Uterus (tissue), 4 donors: ENCODE data around the gene CRYZ. TPM values are rescaled to one million over a fixed set of nuclear protein-coding genes. Genes with fewer than 3 reads are reported as not detected.

Experiments used
- DNase-seq, 2 donors: peaks; one replicate each; pipeline ENCODE4 v3.0.0-alpha.2; 2019 to 2020
- H3K27ac ChIP-seq, 2 donors: fragments of 200-600 bp; sonication (generic); 1 replicate in 1 of 2; 2 replicates in 1 of 2; pipeline ENCODE4 v1.5.1; 2016 to 2018
- H3K27me3 ChIP-seq, 2 donors: fragments of 200-600 bp; sonication (generic); one replicate each; pipeline ENCODE4 v1.5.1; 2018 to 2019; ENCODE audit warnings: control low read depth in 1 of 2
- H3K36me3 ChIP-seq, 2 donors: fragments of 200-600 bp; sonication (generic); one replicate each; pipeline ENCODE4 v1.5.1; 2019; ENCODE audit warnings: control low read depth in 1 of 2
- H3K4me1 ChIP-seq, 2 donors: fragments of 200-600 bp; sonication (generic); one replicate each; pipeline ENCODE4 v1.5.1; 2018 to 2019; ENCODE audit warnings: control low read depth in 1 of 2
- H3K4me3 ChIP-seq, 2 donors: fragments of 200-600 bp; sonication (generic); 1 replicate in 1 of 2; 2 replicates in 1 of 2; pipeline ENCODE4 v1.5.1; 2018 to 2019; ENCODE audit warnings: mild to moderate bottlenecking in 1 of 2
- H3K9me3 ChIP-seq, 2 donors: fragments of 200-600 bp; sonication (generic); one replicate each; pipeline ENCODE4 v1.5.1; 2019; ENCODE audit warnings: control low read depth in 1 of 2
- POLR2A ChIP-seq, 2 donors: fragments of 450-650 bp; IDR thresholded peaks; one replicate each; pipeline ENCODE4 v1.6.1; 2016; ENCODE audit warnings: antibody characterized with exemption in 2 of 2, mild to moderate bottlenecking in 1 of 2, moderate library complexity in 1 of 2
- intact Hi-C: fragments of 100-400 bp; cut with DNase I; formaldehyde crosslinking; loops from one replicate; pipeline ENCODE4 v1.15.1; 2023; ENCODE audit warnings: low total_unique reads
- total RNA-seq, 4 donors: library from RNA; depleted of rRNA in 3 of 4; stranded (reverse); fragments of >200 nt in 3 of 4; gene quantifications; one replicate each; pipeline versions ENCODE4 v1.1.0 to v1.2.4, GENCODE V29; 2014 to 2023
- TF ChIP-seq, protein P1 (sequence below), 4 experiments: fragments of 200-600 bp in 2 of 4; fragments of 450-650 bp in 2 of 4; sonication (generic) in 2 of 4; IDR thresholded peaks; one replicate each; pipeline ENCODE4 v1.5.1; 2016 to 2019; ENCODE audit warnings: antibody characterized with exemption in 4 of 4, mild to moderate bottlenecking in 2 of 4, moderate library complexity in 1 of 4
- donor health status: DM: yes; HTN: yes; CAD: no.

Gene CRYZ
- total RNA-seq, 4 donors from 2014 or later, result 22.4 to 53.7 (median 36.4) TPM

DNA sequence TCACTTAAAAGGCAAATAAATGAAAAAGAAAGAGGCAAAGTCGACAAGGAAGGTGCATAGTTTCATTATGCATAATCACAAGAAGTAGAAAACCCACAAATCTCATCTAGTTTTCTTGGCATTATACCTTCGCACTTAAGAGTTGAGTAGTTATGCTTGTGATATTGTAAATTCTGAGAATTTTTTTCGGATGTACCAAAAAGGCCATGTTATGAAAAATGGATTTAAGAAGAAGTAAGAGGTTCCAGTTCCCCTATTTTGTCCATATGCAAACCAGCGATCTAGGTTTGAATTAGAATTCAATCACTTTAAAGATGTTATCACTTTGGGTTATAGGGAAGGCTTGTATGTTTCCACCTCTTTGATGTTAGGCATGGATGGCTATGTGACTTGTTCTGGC, 51.4 kb downstream of the CRYZ start:
- no peak overlapping the region for H3K4me3 ChIP-seq
- no peak overlapping the region for H3K27ac ChIP-seq
- H3K27me3 ChIP-seq, result no peaks in the 10 kb centered on the region
- H3K4me1 ChIP-seq, result no peaks in the 10 kb centered on the region
- no peak for TF ChIP-seq POLR2A (IDR thresholded peaks at IDR 0.05)
- TF ChIP-seq, protein P1, sequence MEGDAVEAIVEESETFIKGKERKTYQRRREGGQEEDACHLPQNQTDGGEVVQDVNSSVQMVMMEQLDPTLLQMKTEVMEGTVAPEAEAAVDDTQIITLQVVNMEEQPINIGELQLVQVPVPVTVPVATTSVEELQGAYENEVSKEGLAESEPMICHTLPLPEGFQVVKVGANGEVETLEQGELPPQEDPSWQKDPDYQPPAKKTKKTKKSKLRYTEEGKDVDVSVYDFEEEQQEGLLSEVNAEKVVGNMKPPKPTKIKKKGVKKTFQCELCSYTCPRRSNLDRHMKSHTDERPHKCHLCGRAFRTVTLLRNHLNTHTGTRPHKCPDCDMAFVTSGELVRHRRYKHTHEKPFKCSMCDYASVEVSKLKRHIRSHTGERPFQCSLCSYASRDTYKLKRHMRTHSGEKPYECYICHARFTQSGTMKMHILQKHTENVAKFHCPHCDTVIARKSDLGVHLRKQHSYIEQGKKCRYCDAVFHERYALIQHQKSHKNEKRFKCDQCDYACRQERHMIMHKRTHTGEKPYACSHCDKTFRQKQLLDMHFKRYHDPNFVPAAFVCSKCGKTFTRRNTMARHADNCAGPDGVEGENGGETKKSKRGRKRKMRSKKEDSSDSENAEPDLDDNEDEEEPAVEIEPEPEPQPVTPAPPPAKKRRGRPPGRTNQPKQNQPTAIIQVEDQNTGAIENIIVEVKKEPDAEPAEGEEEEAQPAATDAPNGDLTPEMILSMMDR (IDR thresholded peaks at IDR 0.05), result no peak
- intact Hi-C loops, result no loop called here
- DNase-seq, result no peak
- H3K36me3 ChIP-seq, result no peaks in the 10 kb centered on the region
- H3K9me3 ChIP-seq, result no peaks in the 10 kb centered on the region

DNA sequence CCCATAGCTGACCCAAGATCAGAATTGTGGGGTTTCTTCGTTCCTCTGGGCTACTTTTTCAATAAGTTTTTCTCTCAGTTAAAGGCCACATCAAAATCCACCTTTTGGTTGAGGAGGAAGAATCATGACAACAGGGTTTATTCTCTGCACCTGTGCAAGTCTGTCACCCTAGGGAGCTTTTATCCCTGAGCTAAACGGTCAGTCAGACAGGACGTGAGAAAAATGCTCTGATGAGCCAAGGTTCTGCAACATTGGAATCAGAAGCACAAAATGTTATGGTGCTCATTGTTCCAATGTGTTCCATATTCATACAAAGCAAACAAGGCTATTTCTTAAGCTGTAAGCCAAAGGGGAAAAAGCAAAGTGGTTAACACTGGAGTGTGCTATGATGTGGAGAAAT, 51.8 kb downstream of the CRYZ start:
- Histone ChIP-seq H3K27me3 (no peaks in the 10 kb centered on the region), H3K9me3 (no peaks in the 10 kb centered on the region), H3K4me1 (no peaks in the 10 kb centered on the region), H3K36me3 (no peaks in the 10 kb centered on the region), H3K4me3 (no peak overlapping the region), H3K27ac (no peak overlapping the region)
- TF ChIP-seq, protein P1 (IDR thresholded peaks at IDR 0.05), result no peak
- TF ChIP-seq POLR2A (IDR thresholded peaks at IDR 0.05), result no peak
- DNase-seq, result no peak
- intact Hi-C loops, result no loop called here

DNA sequence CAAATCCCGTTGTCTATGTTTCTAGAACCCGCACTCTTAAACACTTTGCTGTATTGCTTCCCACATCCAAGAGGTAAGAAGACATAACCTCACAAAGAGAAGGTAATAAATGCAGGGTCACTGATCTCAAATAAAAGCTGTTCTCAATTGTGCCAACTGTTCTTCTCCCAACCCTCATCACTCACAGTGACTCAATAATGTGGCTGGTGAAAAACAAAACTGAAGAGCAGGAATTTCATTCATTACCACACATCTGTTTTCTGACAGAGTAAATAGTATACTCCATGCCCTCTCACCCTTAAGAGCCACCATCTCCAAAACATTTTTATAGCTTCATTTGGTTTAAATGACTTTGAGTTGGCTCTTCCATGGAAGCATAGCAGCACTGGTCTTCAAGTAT, 53.0 kb downstream of the CRYZ start:
- Histone ChIP-seq H3K27ac (no peak overlapping the region), H3K4me3 (no peak overlapping the region), H3K27me3 (no peaks in the 10 kb centered on the region), H3K4me1 (no peaks in the 10 kb centered on the region), H3K36me3 (no peaks in the 10 kb centered on the region), H3K9me3 (no peaks in the 10 kb centered on the region)
- TF ChIP-seq POLR2A (IDR thresholded peaks at IDR 0.05), result no peak
- TF ChIP-seq, protein P1 (IDR thresholded peaks at IDR 0.05), result no peak
- intact Hi-C loops, result no loop called here
- DNase-seq, result no peak

DNA sequence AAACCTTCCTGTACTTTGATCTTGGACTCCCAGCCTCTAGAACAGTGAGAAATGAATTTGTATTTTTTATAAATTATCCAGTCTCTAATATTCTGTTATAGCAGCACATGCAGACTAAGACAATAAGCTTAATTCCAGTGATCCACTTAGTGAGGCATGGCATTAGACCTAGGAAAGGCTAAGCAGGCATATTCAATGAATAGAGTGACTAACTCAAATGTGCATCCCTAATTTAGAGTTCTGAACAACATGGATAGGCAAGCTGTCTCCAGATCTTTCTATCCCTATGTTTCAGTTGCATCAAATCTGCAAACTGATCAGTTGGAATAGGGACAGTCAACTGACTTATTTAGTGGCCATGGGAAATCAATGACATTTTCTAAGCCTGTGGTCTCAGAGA, 54.9 kb downstream of the CRYZ start:
- intact Hi-C loops, result no loop called here
- Histone ChIP-seq H3K27me3 (no peaks in the 10 kb centered on the region), H3K36me3 (no peaks in the 10 kb centered on the region), H3K9me3 (no peaks in the 10 kb centered on the region), H3K27ac (no peak overlapping the region), H3K4me1 (no peaks in the 10 kb centered on the region), H3K4me3 (no peak overlapping the region)
- DNase-seq, result no peak
- no peak for TF ChIP-seq POLR2A (IDR thresholded peaks at IDR 0.05)
- TF ChIP-seq, protein P1 (IDR thresholded peaks at IDR 0.05), result no peak

DNA sequence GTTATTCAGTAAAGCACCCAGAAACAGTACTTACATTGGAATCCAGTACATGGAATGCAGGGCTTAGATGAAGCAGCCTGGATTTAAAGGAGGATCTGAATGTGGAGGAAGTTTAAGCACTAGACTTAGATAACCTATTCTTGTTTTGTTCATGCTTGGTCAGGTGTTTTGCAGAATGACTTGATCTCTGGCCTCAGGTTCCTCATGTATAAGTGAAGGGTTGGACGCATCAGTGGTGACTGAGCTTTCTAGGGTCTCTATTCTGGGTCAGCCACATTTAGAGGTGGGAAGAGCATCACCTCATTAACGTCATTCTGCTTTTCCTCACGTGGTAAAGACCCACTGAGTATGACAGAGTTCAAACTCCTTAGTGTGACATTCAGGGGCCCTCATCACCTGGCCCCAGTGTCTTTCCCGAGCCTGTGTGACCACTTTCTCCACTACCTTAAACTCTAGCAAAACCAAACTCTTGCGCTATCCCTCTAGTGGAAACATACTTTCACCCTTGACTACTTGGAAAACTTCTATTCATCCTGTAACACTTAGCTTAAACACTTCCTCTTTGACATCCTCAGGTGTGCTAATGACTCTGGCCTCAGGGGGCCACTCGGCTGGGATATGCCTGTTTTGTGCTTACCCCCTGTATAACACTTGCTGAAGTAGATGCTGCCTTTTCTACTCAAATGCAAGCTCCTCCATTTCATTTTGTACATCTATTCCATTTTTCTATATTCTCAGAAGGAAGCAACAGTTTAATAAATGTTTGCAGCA, 58.4 kb downstream of the CRYZ start:
- intact Hi-C loops, result no loop called here
- no peak overlapping the region for H3K27ac ChIP-seq
- no peak for DNase-seq
- no peaks in the 10 kb centered on the region for H3K36me3 ChIP-seq
- no peaks in the 10 kb centered on the region for H3K9me3 ChIP-seq
- H3K4me1 ChIP-seq, result no peaks in the 10 kb centered on the region
- TF ChIP-seq, protein P1 (IDR thresholded peaks at IDR 0.05), result no peak
- TF ChIP-seq POLR2A (IDR thresholded peaks at IDR 0.05), result no peak
- H3K4me3 ChIP-seq, result no peak overlapping the region
- no peaks in the 10 kb centered on the region for H3K27me3 ChIP-seq
